EH (cell line): ENCODE measurements around the gene TRIOBP.

Source experiments
- DNase-seq: peaks from one replicate; pipeline ENCODE4 v3.0.0-alpha.2; 2015; ENCODE audit warnings: low read depth

Gene TRIOBP

DNA sequence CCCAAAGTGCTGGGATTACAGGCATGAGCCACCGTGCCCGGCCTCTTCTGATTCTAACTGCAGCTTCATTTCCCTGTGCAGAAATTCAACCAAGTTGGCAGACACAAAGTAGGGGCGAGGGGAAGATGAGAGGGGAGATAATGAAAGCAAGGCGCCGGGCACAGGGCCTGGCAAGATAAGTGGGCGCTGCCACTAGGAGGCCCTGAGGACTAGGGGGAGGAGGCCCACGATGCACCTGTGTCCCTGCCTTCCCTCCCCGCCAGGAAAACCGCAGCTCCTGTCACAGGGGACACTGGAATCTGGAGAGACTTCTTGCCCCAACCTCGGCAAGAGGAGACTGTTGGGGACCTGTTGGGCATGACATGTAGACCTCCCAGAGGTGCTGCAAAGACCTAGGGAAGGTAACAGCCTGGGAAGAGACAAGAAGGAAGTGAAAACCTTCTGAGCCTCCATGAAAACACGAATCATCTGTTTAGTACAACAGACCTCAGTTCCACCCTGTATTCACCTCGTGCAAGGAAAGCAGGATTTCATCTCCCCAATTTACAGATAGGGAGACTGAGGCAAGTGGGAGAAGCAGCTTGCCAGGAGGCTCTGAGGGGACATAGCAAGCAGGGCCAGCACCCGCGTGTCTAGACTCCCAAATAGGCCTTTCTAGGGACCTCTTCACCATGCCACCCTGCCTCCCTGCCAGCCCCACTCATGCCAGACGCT is 24.5 kb upstream of the TRIOBP start:
- DNase-seq: no peak

DNA sequence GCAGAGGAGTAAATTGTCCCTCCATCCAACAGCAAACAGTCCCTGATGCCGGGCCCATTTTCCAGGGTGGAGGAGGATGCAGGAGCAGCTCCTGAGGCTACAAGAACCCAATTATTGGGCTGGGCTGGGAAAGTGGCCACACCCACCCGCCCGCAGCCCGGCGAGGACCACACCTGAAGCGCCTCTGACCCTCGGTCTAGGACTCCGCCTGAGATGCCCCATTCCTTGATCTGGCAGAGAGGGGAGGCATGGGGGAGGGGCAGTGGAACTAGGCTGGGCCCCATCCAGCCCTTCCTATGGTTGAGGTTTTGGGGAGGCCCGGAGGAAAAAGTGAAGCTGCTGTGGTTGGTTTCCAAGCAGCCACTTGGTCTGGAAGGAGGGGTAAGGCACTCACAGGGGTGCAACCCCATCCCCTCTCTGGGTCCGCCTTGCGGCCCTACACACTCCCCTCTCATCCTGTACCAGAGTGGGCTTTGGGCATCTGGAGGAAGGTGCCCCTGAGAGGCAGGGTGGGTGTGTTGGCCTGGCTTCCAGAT is 23.9 kb upstream of the TRIOBP start:
- DNase-seq: no peak

GRCh38 chr22:37674248-37674647 is 22.6 kb upstream of the TRIOBP start:
- no peak for DNase-seq

GRCh38 chr22:37674951-37675929 is 21.6 kb upstream of the TRIOBP start, which contains the start of gene LGALS1:
TSS of gene LGALS1 (plus strand) at chr22:37675636. CDS start at chr22:37675703, 67 bp downstream.
- peak; percentile 99 for DNase-seq

DNA sequence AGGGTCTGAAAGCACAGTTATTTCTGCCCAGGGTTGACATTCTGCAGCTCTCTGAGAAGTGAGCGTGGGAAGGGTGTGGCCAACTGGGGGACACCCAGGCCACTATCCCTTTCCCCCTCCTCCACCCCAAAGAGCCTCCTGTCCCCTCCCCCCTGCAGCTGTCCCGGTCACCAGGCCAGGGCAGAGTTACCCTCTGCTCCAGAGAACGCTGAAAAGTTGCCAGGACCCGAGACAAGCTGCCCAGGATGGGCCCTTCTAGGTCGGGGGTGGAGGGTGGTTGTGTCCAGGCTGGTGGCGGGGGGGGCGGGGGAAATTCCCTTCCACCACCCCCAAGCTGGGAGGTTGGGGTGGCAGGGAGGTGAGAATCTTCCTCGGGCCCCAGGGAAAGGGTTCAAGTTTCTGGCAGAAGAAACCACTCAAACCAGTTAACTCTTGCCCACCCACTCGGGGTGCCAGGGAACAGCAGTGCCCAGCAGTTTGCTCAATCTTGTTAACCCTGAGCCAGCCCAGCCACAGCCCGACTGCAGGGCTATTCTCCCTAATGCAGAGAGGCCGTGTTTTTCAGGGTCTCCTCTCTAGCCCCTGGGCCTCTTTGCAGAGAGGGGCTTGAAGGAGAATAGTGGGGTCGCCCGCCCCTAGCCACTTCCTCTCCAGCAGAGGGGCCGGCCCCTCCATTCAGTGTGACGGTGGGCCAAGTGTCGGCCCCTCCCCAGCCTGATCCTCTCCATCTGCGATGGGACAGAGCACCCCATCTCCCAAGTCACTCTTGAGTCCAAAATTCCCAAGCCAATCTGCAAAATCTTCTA is 20.7 kb upstream of the TRIOBP start:
- peak; percentile 47 for DNase-seq

DNA sequence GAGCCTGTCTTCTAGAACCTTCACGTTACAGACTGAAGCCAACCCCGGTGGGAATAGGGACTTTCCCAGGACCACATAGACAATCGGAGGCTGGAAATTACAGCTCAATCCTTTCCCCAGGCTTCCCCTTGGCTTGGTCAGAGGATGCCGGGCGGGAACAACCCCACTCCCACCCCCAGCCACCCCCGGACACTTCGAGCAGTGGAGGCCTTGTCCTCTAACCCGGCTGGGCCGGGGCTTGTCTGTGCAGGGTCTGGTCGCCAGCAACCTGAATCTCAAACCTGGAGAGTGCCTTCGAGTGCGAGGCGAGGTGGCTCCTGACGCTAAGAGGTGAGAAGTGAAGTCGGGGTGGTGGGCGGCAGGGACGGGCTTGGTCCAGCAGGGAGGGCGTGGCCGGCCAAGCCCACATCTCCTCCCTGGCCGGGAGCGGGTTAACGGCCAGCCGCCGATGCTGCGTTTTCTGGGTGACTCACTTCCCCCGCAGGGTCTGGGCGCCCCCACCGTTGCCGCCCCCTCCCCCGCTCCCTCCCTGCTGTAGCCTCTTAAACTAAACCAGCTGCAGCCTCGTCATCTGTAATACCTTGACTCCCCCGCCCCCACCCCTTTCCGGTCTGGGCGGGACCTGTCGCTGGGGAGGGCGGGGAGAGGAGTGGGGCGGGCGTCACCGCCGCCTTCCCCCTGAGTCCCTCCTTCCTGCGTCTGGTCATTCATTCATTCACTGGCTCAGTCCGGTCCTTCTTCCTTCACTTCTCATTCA is 19.9 kb upstream of the TRIOBP start:
- DNase-seq: peak; percentile 99

- no peak for DNase-seq
These were observed 19.3 kb upstream of the TRIOBP start for GRCh38 chr22:37677493-37677974.

DNA sequence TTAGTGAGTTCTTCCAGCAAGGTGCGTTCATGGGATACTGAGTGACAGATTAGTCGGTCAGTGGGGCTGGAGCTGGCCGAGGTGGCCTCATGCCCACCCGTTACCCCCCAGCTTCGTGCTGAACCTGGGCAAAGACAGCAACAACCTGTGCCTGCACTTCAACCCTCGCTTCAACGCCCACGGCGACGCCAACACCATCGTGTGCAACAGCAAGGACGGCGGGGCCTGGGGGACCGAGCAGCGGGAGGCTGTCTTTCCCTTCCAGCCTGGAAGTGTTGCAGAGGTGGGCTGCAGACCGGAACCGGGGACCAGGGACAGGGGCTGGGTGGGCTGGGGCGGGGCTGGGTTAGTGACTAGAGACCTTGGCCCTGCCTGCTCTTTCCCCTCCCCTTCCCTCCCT is 18.5 kb upstream of the TRIOBP start:
- DNase-seq: no peak

GRCh38 chr22:37679670-37680069 is 17.2 kb upstream of the TRIOBP start:
- no peak for DNase-seq

DNA sequence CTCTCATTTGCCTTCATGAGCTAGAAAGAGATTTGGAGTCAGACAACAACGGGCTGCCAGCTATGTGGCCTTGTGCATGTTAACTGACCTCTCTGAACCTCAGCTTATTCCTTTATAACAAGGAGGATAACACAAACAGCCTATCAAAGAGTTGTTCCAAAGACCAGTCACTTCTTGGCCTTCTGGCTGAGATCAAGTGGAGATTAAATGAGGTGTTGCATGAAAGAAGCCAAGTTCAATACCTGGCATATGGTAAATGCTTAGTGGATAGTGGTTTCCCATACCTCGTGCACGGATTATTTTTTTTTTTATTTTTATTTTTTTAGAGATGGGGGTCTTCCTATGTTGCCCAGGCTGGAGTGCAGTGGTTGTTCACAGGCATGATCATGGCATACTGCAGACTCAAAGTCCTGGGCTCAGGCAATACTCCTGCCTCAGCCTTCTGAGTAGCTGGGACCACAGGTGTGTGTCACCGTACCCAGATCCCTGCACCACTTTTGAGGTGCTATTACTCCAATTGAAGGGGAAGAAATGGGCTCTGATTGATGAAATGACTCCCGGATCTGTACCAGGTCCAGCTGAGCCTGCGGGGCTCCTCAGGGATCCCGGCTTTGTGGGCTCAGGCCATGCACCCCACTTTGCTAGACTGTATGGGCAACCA is 16.5 kb upstream of the TRIOBP start:
- peak; percentile 36 for DNase-seq

DNA sequence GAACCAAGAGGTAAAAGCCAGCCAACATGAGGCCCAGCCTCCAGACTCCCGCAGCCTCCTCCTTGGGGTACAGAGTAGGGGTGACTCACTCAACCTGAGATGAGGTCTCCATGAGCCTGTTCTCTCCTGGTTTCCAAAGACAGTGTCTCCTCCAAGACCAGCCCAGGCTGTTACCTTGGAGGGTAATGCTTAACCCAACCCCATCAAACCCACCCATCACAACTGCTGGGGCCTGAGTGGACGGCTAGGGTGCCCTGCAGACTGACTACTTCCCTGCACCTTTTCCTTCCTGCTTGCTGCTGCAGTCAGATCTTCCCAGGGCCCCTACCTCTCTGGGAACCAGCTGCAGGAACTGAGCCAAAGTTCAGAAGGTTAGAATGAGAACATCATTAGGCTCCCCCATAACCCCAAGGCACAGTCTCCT is 15.8 kb upstream of the TRIOBP start:
- peak; percentile 66 for DNase-seq

DNA sequence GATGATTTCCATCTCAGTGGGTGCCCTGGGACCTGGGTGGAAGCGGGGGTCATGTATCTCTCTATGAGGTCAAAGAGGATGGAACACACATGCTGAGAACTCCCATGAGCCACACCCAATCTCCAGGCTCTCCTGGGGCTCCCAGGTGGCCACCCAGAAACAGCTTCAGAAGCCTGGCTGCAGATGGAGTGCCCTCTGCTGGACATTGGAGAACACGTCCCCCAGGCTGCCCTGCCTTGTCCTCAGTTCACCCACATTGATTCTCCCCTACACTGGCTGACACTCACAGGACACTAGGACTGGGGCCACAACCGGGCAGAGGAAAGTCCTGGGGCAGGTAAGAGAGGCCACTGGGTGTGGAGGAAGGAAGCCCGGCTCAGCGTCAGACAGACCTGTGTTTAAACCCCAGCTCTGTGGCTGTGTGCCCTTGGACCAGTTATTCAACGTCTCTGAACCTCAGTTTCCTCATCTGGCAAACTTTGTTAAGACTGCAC is 15.2 kb upstream of the TRIOBP start:
- DNase-seq: peak; percentile 84

GRCh38 chr22:37684803-37685615 is 11.8 kb upstream of the TRIOBP start:
- peak; percentile 29 for DNase-seq

GRCh38 chr22:37686002-37686982 is 10.6 kb upstream of the TRIOBP start, which contains the start of gene NOL12:
TSS of gene NOL12 (plus strand) at chr22:37686343. CDS start at chr22:37686393, 50 bp downstream.
- DNase-seq: peak; percentile 88

GRCh38 chr22:37690407-37690806 is 6.4 kb upstream of the TRIOBP start:
- no peak for DNase-seq

- DNase-seq: no peak
These were observed 5.8 kb upstream of the TRIOBP start for GRCh38 chr22:37690901-37691504.

DNA sequence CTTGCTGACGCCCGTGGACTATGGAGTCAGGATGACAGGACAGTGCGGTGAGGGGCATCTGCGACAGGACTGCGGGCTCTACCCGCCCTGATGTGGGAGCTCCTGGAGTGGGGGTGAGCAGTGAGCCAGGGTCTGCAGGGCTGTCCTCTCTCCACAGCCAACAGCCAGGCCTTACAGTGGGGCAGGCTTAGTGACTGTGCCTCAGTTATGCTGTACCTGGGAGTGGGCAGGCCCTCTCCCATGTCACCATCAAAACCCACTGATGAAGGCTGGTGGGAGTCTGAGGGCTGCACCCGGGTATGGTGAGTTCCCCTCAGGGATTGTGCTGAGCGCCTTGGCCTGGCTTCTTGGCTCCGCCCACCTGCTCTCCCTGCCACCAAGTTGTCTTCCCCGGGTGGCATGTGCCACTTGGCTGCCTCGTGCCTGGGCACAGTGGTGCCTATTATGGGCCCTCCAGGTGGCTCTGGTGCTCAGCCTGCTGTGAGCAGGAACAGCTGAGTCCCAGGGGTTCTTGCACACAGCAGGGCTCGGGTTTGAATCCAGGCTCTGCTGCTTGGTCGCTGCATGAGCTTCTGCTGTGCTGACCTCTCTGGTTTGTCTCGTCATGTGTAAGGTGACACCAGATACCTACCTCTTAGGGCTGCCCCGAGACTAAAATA is 4.1 kb upstream of the TRIOBP start:
- no peak for DNase-seq
